ENCODE results near the gene MAML2.

Gene MAML2

DNA sequence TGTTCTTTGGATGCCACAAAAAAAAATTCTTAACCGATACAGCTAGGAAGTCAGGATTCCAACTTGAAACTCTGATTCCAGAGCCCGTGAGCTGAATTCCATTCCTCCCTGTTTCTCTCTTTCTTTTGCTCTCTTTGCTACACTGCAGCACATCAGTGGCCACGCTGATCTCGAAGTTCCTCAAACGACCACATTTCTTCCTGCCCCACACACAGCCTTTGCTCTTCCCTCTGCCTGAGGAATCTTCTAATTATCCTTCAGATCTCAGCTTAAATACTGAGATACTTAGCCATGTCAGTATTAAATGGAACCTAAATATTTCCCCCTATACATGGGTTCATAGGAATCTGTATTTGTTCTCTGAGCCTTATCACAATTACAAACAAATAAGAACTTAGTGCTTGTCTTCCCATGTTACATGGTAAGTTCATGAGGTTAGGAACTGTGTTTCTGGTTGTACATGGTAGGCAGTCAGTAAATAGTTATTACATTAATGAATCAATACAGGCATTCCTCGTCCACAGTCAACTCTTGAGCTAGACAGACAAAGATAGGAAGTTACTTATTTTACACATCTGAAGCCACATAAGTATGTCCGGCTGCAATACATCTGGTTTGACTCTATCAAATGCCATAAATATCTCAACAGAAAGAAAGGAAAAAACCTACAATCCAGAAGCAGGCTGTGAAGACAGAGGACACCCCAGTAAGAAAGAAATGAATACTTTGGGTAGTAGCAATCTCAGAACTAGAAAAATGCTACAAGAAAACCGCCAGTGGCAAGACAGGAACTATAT, 86.6 kb downstream of the MAML2 start:
- Histone ChIP-seq H3K36me3 (ENCODE audit: control insufficient read depth, insufficient read depth, low read length) (no peaks in the 10 kb centered on the region), H3K4me3 (ENCODE audit: low read depth, low read length) (no peak overlapping the region), H3K27me3 (ENCODE audit: control insufficient read depth, insufficient read depth, low read length) (no peaks in the 10 kb centered on the region), H3K9ac (ENCODE audit: low read depth, low read length) (no peak overlapping the region), H3K27ac (ENCODE audit: low read depth, low read length) (no peak overlapping the region), H3K4me1 (ENCODE audit: control insufficient read depth, insufficient read depth, low read length) (peaks cover 26% of the 10 kb centered on the region), H3K9me3 (ENCODE audit: control insufficient read depth, insufficient read depth, low read length) (no peaks in the 10 kb centered on the region)

DNA sequence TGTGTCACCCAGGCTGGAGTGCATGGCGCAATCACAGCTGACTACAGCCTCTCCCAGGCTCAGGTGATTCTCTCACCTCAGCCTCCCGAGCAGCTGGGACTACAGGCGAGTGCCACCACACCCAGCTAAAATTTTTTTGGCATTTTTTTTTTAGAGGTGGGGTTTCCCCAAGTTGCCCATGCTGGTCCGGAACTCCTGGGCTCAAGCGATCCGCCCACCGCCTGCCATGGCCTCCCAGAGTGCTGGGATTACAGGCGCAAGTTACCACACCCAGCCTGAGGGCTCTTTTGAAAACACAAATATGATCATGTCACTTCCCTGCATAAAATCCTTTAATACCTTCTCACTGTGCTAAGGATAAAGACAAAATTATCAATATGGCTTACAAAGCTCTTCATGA, 88.1 kb downstream of the MAML2 start:
- no peak overlapping the region for H3K9ac ChIP-seq (ENCODE audit: low read depth, low read length)
- H3K4me3 ChIP-seq (ENCODE audit: low read depth, low read length) = no peak overlapping the region
- no peaks in the 10 kb centered on the region for H3K9me3 ChIP-seq (ENCODE audit: control insufficient read depth, insufficient read depth, low read length)
- peaks cover 26% of the 10 kb centered on the region for H3K4me1 ChIP-seq (ENCODE audit: control insufficient read depth, insufficient read depth, low read length)
- H3K36me3 ChIP-seq (ENCODE audit: control insufficient read depth, insufficient read depth, low read length) = no peaks in the 10 kb centered on the region
- no peak overlapping the region for H3K27ac ChIP-seq (ENCODE audit: low read depth, low read length)
- no peaks in the 10 kb centered on the region for H3K27me3 ChIP-seq (ENCODE audit: control insufficient read depth, insufficient read depth, low read length)

DNA sequence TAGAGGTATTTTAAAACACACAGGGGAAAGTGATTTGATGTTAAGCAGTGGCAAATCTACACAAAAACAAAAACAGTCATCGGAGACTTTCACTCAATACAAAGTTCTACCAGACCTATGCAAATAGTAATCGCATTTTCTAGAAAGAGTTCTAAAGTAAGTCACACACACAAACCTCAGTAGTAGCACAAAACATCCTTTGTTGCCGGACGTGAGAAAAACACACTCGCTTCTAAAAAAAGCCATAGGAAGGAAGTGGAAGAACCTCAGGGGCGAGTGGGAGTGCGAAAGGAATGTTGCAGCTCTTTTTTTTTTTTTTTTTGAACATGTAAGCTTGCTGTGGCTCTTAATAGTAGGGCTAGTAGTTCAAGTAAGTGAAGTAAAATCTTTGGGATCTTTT, 88.9 kb downstream of the MAML2 start:
- Histone ChIP-seq H3K27ac (ENCODE audit: low read depth, low read length) (peak overlapping the region; percentile 40), H3K36me3 (ENCODE audit: control insufficient read depth, insufficient read depth, low read length) (no peaks in the 10 kb centered on the region), H3K9me3 (ENCODE audit: control insufficient read depth, insufficient read depth, low read length) (no peaks in the 10 kb centered on the region), H3K4me1 (ENCODE audit: control insufficient read depth, insufficient read depth, low read length) (peaks cover 26% of the 10 kb centered on the region), H3K9ac (ENCODE audit: low read depth, low read length) (no peak overlapping the region), H3K4me3 (ENCODE audit: low read depth, low read length) (no peak overlapping the region; the same call in 1 of the 2 replicates), H3K27me3 (ENCODE audit: control insufficient read depth, insufficient read depth, low read length) (no peaks in the 10 kb centered on the region)

DNA sequence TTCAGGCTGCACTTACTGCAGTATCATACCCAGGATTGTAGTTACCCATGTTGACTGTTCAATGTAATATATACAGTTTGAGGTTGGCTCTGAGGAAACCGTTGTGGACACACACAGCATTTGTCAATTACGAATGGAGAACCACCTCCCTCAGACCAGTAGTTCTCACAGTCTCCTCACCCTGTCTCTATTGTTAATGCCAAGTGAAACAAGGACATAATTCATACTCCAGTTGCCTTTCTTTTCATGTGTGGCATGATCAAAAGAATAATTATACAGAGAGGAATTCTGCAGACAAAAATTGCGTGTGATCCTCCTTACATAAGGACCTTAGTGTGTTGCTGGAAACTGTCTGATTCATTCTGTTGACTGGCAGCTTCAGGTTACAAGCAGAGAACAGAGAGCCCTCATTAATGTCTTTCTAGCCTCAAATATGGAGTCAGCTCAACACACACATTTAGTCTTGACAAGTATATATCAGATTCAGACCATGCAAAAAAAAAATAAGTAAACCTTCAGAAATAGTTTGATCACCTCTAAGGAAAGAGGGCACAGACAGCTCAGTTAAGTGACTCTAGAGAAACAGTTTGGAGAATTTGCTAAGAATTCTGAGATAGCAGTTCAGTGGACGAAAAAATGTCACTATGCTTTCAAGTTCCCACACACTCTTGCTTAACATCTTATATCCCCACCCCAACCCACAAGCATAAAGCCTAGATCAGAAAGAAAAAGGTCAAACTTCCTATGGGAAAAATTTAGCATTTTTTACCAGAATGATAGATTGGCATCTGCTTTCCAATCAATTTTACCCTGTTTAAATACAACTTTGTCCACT, 96.1 kb downstream of the MAML2 start:
- no peaks in the 10 kb centered on the region for H3K9me3 ChIP-seq (ENCODE audit: control insufficient read depth, insufficient read depth, low read length)
- H3K27me3 ChIP-seq (ENCODE audit: control insufficient read depth, insufficient read depth, low read length) = no peaks in the 10 kb centered on the region
- H3K4me3 ChIP-seq (ENCODE audit: low read depth, low read length) = no peak overlapping the region
- H3K9ac ChIP-seq (ENCODE audit: low read depth, low read length) = no peak overlapping the region
- H3K36me3 ChIP-seq (ENCODE audit: control insufficient read depth, insufficient read depth, low read length) = no peaks in the 10 kb centered on the region
- H3K4me1 ChIP-seq (ENCODE audit: control insufficient read depth, insufficient read depth, low read length) = peaks cover 11% of the 10 kb centered on the region
- no peak overlapping the region for H3K27ac ChIP-seq (ENCODE audit: low read depth, low read length)

DNA sequence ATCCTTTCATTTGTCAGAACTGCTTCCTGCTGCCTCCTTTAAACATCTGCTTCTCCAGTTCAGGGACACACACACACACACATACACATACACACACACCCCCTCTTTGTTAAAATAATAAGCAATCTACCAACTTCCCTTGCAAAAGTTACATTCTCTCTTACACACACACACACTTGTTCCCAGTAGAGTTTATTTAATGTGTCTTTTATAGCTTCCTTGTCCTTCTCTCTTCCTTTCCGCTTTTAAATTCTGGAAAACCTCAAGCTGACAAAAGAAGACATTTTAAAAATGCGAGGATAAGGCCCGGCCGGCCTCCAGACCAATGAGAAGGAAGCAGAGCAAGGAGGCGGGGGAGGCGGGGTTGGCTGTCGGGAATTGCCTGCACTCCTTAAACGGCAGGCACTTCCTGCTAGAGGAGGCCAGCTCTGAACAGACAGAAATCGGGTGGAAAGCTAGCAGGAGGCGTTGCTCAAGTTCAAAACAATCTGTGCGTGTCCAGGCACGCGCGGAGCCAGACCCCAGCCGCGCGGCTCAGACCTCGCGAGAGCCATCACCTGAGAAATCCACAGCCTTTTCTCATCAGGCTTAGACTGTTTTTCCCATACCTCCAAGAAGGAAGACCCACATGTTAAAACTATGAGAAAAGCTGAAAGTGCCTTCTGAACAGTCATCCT, 99.9 kb downstream of the MAML2 start:
- Histone ChIP-seq H3K9me3 (ENCODE audit: control insufficient read depth, insufficient read depth, low read length) (no peaks in the 10 kb centered on the region), H3K4me3 (ENCODE audit: low read depth, low read length) (peak overlapping the region; percentile 55), H3K27me3 (ENCODE audit: control insufficient read depth, insufficient read depth, low read length) (no peaks in the 10 kb centered on the region), H3K36me3 (ENCODE audit: control insufficient read depth, insufficient read depth, low read length) (no peaks in the 10 kb centered on the region), H3K9ac (ENCODE audit: low read depth, low read length) (peak overlapping the region; percentile 64), H3K27ac (ENCODE audit: low read depth, low read length) (peak overlapping the region; percentile 68), H3K4me1 (ENCODE audit: control insufficient read depth, insufficient read depth, low read length) (peaks cover 27% of the 10 kb centered on the region)

DNA sequence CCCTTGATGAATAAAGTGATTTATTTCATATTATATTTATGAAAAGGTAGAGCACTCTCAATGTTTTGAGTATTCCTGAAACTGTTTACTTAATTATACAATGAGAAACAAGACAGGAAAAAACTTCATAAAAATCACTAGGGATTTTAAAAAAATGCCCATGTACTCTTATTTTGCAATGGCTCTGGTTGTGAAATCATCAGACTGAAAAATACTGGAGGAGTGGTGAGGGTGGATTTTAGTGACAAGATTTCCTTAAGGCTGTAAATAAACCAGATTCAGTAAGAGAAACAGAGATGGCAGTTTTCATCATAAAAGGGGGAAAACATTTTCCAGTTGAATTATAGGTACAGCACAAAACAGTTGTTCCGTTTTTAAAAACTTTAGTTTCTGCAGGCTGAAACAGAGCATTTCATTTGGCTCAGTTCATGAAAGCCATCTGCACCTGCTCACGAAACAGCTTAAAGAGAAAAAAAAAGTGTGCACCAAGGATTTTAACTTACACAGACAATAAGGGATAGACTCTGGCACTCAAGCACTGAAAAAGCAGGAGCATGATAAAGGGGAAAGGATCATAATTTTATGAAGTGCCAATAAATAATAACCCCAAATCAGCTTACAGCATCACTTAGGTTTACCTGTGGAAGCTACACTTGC, 100.7 kb downstream of the MAML2 start:
- Histone ChIP-seq H3K9me3 (ENCODE audit: control insufficient read depth, insufficient read depth, low read length) (no peaks in the 10 kb centered on the region), H3K4me1 (ENCODE audit: control insufficient read depth, insufficient read depth, low read length) (peaks cover 35% of the 10 kb centered on the region), H3K36me3 (ENCODE audit: control insufficient read depth, insufficient read depth, low read length) (no peaks in the 10 kb centered on the region), H3K27me3 (ENCODE audit: control insufficient read depth, insufficient read depth, low read length) (no peaks in the 10 kb centered on the region), H3K27ac (ENCODE audit: low read depth, low read length) (peak overlapping the region; percentile 68), H3K9ac (ENCODE audit: low read depth, low read length) (peak overlapping the region; percentile 64), H3K4me3 (ENCODE audit: low read depth, low read length) (peak overlapping the region; percentile 55; the same call in 1 of the 2 replicates)

DNA sequence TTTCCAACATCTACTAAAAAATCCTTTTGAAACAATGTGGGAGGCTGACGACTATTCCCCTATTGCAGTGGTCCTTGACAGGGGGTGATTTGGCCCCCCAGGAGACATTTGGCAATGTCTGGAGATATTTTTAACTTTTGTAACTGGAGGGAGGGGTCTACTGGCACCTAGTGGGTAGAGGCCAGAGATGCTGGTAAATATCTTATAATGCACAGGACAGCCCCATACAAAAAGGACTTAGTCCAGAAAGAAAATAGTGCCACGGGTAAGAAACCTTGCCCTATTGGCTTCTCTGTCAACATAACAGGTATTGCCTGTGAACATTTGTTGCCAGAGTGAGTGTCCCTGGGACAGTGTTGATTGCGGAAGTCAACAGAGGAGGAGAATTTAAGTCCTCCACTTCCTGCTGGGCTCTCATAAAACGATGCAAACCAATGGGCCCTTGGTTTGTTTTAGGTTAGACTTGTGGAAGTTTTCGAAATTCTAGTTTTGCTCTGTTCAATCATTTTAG, 101.6 kb downstream of the MAML2 start:
- H3K9ac ChIP-seq (ENCODE audit: low read depth, low read length) = no peak overlapping the region
- peak overlapping the region; percentile 50 for H3K27ac ChIP-seq (ENCODE audit: low read depth, low read length)
- H3K4me3 ChIP-seq (ENCODE audit: low read depth, low read length) = no peak overlapping the region
- H3K9me3 ChIP-seq (ENCODE audit: control insufficient read depth, insufficient read depth, low read length) = no peaks in the 10 kb centered on the region
- no peaks in the 10 kb centered on the region for H3K27me3 ChIP-seq (ENCODE audit: control insufficient read depth, insufficient read depth, low read length)
- peaks cover 43% of the 10 kb centered on the region for H3K4me1 ChIP-seq (ENCODE audit: control insufficient read depth, insufficient read depth, low read length)
- H3K36me3 ChIP-seq (ENCODE audit: control insufficient read depth, insufficient read depth, low read length) = no peaks in the 10 kb centered on the region

DNA sequence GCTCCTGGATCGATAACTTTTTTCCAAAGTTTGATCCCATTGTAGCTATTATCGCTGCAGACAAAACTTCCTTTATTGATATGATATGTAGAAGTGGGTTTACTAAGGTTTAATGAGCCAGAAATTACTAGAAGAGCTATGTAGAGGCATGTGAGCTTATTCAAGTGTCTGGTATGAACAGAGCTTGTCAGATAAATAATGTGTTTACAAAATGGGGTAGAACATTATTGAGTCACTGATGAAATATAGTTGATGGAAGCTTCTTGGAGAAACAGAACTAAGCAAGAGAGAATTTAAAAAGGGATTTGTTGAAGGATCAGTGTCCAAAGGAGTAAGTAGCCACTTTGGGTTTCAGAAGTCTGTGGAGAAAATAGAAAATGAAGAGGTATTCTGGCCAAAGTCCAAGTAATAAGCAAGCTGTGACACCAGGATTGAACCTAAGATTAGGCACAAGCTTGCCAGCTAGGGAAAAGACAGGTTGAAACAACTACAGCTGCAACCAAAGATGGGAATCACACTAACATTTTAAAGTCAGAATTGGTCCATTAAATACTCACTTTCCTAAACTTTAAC, 104.3 kb downstream of the MAML2 start:
- peaks cover 44% of the 10 kb centered on the region for H3K4me1 ChIP-seq (ENCODE audit: control insufficient read depth, insufficient read depth, low read length)
- no peak overlapping the region for H3K27ac ChIP-seq (ENCODE audit: low read depth, low read length)
- no peak overlapping the region for H3K4me3 ChIP-seq (ENCODE audit: low read depth, low read length)
- no peaks in the 10 kb centered on the region for H3K9me3 ChIP-seq (ENCODE audit: control insufficient read depth, insufficient read depth, low read length)
- no peak overlapping the region for H3K9ac ChIP-seq (ENCODE audit: low read depth, low read length)
- H3K27me3 ChIP-seq (ENCODE audit: control insufficient read depth, insufficient read depth, low read length) = no peaks in the 10 kb centered on the region
- H3K36me3 ChIP-seq (ENCODE audit: control insufficient read depth, insufficient read depth, low read length) = no peaks in the 10 kb centered on the region

DNA sequence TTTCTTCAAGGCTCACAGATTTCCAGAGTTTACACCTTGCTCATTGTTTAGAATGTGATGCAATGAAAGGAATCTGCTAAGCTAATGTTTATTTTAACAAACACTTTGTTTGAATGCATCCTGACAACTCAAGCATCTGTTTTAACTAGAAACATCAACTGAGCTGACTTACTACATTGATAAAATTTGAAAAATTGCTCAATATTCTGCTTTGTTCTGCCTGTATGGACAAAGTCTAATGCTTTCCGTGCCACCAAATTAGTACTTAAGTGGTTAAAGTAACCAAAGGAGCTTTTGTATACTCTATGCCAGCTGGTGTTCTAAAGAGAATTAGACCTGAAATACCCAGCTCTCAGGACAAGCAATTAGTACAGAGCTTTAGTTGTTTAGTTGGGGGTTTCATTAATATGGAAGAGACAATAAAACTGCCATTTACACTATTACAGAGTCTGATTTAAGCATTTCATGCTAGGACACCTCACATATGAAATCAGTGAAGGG, 105.2 kb downstream of the MAML2 start:
- Histone ChIP-seq H3K27me3 (ENCODE audit: control insufficient read depth, insufficient read depth, low read length) (no peaks in the 10 kb centered on the region), H3K4me3 (ENCODE audit: low read depth, low read length) (no peak overlapping the region), H3K4me1 (ENCODE audit: control insufficient read depth, insufficient read depth, low read length) (peaks cover 42% of the 10 kb centered on the region), H3K9me3 (ENCODE audit: control insufficient read depth, insufficient read depth, low read length) (no peaks in the 10 kb centered on the region), H3K36me3 (ENCODE audit: control insufficient read depth, insufficient read depth, low read length) (no peaks in the 10 kb centered on the region), H3K27ac (ENCODE audit: low read depth, low read length) (peak overlapping the region; percentile 57), H3K9ac (ENCODE audit: low read depth, low read length) (no peak overlapping the region)

DNA sequence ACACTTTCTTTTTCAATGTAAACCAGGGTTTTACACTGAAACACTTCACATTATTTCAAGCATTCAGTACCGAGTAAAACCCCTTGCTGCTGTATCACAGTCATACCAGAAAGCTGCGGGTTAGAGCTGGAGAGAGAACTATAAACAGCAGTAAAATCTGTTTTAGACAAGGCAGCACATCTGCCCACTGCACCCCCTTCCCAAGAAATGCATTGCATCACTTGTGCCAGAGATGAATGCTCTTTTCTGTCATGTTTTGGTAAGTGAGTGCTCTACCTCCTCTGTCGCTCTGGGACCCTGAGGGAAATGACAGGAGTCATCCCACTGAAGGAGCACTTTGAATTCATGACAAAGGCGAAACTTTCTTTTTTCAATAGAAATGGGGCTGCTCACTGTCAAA, 107.2 kb downstream of the MAML2 start:
- H3K4me3 ChIP-seq (ENCODE audit: low read depth, low read length) = no peak overlapping the region
- H3K9ac ChIP-seq (ENCODE audit: low read depth, low read length) = peak overlapping the region; percentile 19; the same call in 1 of the 2 replicates
- no peaks in the 10 kb centered on the region for H3K9me3 ChIP-seq (ENCODE audit: control insufficient read depth, insufficient read depth, low read length)
- peaks cover 21% of the 10 kb centered on the region for H3K4me1 ChIP-seq (ENCODE audit: control insufficient read depth, insufficient read depth, low read length)
- no peaks in the 10 kb centered on the region for H3K36me3 ChIP-seq (ENCODE audit: control insufficient read depth, insufficient read depth, low read length)
- no peak overlapping the region for H3K27ac ChIP-seq (ENCODE audit: low read depth, low read length)
- no peaks in the 10 kb centered on the region for H3K27me3 ChIP-seq (ENCODE audit: control insufficient read depth, insufficient read depth, low read length)

Measured in HUES48 (cell line).